Stimulated activated CD4-positive, alpha-beta T cell treated with anti-CD3 and anti-CD28 coated beads, Interleukin-15, amount 100 ng/mL, for 1 hour (primary cell): ENCODE data around the gene HDAC9.

Experiments used
- DNase-seq, 2 donors: peaks; one replicate each; pipeline ENCODE4 v3.0.0-alpha.2; 2020; ENCODE audit warnings: low read depth in 1 of 2, low spot score in 1 of 2

Gene HDAC9

GRCh38 chr7:18521945-18522566 lies 26.5 kb downstream of the HDAC9 start:
- DNase-seq: no peak

- DNase-seq: no peak
These were observed 28.7 kb downstream of the HDAC9 start for GRCh38 chr7:18524248-18524647.

- DNase-seq: no peak
These were observed 30.9 kb downstream of the HDAC9 start for GRCh38 chr7:18526368-18526878.

GRCh38 chr7:18529239-18529638 lies 33.7 kb downstream of the HDAC9 start:
- no peak for DNase-seq

DNA sequence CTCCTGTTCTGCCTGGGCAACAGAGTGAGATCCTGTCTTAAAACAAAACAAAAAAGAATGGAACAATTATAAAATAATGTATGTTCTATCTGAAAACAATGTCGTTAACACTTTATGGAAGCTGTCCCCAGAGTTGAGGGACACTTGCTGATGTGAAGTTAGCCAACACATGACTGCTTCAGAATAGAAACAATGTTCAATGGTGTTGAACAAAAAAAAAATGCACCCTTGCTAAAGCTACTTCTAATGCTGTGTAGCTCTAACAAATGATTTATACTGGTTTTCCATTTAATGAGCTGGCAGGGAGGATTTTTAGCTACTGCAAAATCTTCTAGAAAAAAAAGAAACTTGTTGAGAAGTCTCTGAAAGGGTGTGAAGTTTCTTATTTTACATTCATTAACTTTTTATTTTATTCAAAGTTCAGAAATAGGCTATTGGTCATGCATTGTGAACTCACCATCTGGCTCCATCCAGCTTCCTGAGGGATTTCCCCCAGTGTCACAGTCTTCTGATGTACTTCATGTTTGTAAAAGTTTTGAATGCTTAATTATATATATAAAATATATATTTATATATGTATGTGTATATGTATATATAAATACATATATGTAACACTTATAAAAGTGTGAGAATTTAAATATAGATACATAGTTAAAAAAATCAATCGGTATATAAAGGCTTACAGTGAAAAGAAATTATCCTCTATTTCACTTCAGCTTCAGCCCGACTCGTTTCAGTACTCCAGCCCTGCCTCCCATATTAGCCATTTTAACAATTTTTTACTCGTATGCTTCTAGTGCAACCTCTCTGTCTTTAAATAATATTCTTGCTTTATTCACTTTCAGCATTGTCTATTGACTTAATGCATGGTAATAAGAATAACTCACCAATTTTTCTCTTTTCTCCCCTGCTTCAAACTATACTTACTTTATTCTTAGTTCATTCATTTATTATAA lies 35.0 kb downstream of the HDAC9 start:
- DNase-seq: no peak

- no peak for DNase-seq
These were observed 36.0 kb downstream of the HDAC9 start for GRCh38 chr7:18531539-18531938.

DNA sequence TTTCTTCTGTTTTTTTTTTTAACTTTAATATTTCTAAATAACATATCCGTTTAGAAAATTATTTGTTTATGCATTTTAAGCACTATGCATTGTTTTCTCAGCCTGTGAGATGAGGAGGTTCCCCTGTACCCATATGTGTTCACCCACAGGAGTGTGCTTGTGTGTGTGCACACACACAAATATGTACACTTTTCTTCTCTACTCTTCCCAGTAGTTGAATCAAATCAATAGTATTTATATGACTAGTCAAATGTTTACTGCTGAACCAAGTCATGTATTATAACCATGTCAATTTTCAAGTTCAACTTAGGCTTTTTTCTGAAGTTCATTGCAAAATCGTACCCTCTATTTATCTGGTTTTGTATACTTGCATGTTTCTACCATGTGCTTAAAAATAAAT lies 37.3 kb downstream of the HDAC9 start:
- DNase-seq: no peak

DNA sequence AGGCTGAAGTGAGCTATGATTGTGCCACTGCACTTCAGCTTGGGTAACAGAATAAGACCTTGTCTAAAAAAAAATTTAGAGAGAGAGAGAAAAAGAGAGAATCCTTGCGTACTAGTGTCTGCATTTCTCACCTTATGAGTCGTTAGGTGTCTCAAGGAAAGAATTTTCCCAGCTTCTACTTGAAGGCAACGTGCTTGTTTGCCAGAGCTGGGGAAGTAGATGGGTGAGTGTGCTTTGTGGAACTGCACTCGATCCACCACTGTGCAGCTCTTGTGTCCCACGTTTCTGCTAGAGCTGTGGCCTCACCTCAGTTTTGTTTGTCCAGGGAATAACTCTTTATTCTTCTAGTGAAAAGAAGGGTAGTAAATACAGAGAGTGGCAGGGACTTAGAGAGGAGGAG lies 38.9 kb downstream of the HDAC9 start:
- no peak for DNase-seq

- no peak for DNase-seq
These were observed 40.4 kb downstream of the HDAC9 start for GRCh38 chr7:18535810-18536415.

- DNase-seq: no peak
These were observed 40.9 kb downstream of the HDAC9 start for GRCh38 chr7:18536486-18536885.

DNA sequence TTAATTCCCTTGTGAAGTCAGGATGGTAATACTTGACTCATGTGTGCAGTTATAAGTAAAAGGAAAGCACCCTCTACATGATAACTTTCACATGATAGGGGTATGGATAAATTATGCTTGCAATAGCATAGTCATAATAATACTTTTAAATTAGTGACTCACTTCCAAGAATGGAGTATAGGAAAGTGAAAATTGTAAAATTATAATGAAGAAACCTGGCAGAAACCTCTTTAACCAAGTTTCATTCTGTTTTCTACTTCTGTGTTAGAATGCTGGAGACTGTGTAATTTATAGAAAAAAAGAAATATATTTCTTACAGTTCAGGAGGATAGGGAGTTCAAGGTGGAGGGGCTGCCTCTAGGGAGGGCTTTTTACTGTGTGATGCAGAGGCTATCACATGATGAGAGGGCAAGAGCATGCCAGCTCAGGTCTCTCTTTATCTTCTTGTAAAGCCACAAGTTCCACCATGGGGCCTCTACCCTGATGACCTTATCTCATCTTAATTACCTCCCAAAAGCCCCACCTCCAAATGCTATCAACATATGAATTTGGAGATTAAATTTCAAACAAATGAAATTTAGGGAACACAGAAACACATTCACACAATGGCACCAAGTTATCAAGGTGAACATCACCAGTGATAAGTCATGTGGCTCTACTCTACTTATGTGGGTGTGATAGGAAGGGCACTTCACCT lies 43.2 kb downstream of the HDAC9 start:
- no peak for DNase-seq

DNA sequence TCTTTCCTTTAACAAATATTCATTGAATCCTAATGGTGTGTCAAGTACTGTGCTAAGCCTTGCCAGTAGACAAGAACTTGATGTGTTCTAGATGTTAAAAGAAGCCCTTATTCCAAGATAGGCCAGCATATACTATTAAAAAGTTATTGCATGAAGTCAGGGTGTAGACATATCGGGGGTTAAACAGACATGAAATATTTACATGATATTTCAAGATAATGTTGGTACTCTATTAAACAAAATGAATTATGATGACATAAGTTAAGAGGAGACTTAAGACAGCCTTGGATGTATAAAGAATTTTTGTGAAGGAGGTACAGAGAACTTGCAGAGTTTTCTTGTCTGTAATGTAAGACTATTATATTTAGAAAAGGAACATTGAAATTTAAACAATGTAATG lies 44.8 kb downstream of the HDAC9 start:
- no peak for DNase-seq

DNA sequence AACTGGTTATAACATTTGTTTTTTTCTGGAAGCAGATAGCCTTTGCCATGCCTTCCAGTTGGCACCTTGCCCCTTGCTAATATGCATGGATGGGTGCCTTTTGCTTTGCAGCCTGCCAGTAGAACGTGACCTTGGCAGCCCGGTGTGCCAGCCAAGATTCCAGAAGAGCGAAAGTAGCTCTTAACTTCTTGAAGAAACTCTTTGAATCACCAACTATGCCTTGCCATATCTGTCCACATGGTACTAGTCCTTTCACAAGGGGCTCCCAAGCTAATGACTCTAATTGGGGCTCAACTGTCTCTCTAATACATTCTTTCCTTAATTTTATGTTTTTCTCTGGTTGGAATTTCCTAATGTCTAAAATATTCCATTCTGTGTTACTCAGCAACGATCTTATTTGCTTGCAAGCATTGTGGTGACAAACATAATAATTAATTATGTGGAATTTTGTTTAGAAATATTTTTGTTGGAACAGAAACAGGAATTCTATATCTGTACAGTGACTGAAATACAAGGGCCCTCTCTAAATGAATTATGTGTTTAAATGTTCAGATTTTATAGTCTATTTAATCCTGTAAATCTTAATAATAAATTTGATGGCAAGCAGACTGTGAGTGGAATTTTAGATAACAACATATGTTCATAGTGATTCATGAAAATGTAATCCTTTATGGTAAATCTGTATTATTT lies 45.8 kb downstream of the HDAC9 start:
- DNase-seq: no peak

DNA sequence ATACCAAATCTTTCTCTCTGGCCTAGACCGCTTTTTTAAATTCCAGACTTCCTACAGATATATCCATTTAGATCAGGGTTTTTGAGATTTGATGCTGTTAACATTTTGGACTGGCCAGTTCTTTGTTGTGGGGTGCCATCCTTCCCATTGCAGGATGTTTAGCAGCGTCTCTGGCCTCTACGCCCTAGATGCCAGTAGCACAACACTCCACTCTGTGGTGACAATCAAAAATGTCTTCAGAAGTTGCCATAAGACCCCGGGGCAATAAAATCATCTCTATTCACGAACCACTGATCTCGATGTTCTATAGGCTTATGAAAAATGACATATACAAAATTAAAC lies 46.3 kb downstream of the HDAC9 start:
- no peak for DNase-seq

DNA sequence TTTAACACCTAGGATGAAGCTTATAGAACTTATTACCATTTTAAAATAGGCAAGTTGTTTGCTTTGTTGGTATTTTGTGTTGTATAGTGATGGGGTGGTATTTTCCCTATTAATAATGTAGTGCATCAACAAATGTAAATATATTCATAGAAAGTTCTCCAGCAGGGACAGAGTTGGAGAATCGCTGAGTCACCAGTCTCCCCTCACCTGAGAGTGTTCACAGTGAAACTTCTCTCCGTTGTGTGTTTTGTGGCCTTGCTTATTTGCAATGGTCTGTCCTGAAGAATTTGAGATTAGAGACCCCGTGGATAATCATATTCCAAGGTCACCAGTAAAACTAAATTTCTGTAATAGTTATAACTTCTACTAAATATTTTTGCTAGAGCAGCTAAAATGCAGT lies 51.0 kb downstream of the HDAC9 start:
- no peak for DNase-seq

- DNase-seq: no peak
These were observed 52.1 kb downstream of the HDAC9 start for GRCh38 chr7:18547509-18548187.

DNA sequence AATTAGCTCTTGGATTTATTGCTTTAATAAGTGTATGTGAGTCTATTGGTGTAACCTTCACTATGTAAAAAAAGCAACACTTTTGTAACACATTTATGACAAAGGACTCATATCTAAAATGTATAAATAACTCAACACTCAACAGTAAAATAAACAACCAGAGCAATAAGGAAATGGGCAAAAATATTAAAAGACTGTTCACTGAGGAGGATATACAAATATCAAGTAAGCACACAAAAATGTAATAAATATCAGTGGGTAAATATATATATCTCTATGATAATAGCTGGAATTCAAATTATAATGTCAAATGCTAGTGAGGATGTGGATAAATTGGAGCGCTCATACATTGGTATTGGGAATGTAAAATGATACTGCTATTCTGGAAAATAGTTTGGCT lies 53.0 kb downstream of the HDAC9 start:
- no peak for DNase-seq

- no peak for DNase-seq
These were observed 55.0 kb downstream of the HDAC9 start for GRCh38 chr7:18550574-18550973.

DNA sequence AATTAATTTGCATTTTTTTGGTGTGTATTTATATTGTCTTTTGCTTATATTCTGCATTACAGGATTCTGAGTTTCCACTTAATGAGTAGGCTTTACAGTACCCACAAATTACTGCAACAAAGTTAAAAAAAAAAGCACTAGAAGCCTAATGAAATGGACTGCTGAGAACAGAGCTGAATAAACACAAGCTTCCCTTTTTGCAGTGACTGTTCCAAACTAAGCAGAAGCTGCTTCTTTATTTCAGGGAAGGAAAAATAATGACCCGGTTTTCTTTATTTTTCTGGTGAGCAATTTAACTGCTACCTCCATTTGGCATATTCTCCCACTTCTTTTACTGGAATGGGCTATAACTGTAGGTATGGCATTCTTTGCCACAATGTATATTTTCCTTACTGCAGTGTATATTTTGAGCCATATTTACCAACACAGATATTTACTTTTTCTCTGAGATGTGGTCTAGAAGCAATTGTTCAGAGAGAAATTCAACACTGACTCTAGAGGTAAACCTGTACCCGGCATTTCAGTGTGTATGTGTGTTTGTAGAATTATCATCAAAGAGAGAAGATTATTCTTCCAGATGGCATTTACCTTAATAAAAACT lies 56.9 kb downstream of the HDAC9 start:
- no peak for DNase-seq
